Measurements from ENCODE around the gene DTHD1.

The DTHD1 gene

DNA sequence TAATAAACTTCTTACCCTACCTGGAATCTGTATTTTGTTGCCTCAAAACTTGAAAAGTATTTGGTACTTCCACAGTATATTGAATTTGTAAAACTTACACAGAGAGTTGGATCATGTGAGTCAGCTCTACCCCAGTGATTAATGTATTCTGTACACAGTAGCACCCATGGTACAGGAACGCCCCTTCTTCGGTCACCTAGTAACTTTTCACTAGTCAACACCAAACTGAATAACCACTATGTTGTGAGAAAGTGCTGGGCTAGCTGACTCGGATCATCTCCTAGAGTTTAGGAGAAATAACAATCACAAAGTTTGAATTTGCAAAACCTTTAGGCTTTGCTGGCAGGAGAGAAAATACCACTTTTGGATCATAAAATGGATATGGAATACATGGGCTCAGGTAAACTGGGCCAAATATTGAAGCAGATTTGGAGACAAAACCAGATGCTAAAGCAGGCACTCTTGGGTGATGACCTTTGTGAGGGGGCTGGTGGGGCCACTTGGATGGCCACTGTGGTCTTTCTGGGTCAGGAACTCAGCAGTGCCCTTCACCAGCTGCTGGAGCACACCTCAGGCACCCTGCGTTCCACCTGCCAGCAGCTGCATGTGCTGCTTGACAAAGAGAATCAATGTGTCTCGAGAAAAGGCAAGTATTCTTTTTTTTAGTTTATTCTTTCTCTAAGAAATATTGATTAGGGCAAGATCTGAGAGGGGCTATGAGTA is at the start of gene DTHD1:
Gene DTHD1, plus strand, starts transcription at position 233 of the 723 bp plus-strand sequence. Its CDS starts 143 bp downstream, at position 376.
- peak in 2 of 51 donors; percentile 10 to 19 for DNase-seq

- peak in 1 of 51 donors; percentile 19 for DNase-seq
These were observed 47.7 kb upstream of the DTHD1 start for GRCh38 chr4:36233567-36234266.

- DNase-seq: no peak
These were observed 46.1 kb upstream of the DTHD1 start for GRCh38 chr4:36235306-36235705.

DNA sequence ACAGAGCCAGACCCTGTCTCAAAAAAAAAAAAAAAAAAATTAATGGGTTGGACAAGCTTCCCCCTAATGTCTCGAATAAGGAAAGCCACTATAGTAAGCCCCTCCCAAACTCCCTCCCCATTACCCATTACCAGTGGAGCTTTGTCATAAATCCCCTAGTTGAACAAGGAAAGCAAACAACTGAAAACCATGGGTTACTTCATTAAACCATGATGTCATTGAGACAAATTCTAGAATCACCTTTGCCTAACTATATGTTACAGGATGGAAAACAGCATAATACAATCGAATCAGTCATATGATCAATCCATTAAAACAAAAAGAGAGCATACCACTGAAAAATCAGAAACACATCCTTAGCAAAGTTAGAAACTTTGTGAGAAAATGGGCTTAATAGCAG is 45.3 kb upstream of the DTHD1 start:
- DNase-seq: no peak

GRCh38 chr4:36237366-36238313 is 43.8 kb upstream of the DTHD1 start:
- DNase-seq: no peak

GRCh38 chr4:36241771-36242170 is 39.6 kb upstream of the DTHD1 start:
- peak in 1 of 51 donors; percentile 54 for DNase-seq

DNA sequence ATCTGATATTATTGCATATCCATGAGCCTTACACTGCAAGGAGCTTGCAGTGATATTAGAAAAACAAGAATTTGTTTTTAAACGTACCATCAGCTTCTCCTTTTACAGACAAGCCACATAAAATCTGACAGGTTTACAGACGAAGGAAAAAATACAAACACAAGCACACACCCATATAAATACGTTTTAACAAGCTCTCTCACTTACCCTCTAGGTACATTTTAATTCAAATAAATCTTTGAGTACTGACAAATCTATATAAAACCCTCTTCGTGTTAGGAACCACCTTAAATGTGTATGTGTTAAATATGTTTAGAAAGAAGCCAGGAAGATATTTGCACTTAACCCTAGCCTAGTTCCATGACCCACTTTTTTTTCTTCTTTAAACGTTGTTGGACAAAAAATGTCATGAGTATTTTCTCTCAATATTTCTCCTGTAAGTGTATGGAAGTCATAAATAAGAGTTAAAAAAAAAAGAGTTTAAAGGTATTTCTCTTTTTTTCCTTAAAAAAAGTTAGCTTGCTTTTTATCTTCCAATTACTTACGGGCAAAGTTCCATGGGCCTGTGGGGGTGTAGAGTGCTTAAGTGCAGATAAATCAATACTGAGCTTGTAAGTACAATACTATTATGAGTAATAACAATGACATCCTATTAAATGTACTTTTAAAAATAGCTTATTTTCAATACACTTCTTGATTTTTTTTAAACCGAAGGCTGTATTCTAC is 38.6 kb upstream of the DTHD1 start:
- DNase-seq: peak in 1 of 51 donors; percentile 42

- DNase-seq: peak in 43 of 51 donors; percentile 19 to 80 (median 55)
These were observed 37.8 kb upstream of the DTHD1 start for GRCh38 chr4:36243355-36244256.

DNA sequence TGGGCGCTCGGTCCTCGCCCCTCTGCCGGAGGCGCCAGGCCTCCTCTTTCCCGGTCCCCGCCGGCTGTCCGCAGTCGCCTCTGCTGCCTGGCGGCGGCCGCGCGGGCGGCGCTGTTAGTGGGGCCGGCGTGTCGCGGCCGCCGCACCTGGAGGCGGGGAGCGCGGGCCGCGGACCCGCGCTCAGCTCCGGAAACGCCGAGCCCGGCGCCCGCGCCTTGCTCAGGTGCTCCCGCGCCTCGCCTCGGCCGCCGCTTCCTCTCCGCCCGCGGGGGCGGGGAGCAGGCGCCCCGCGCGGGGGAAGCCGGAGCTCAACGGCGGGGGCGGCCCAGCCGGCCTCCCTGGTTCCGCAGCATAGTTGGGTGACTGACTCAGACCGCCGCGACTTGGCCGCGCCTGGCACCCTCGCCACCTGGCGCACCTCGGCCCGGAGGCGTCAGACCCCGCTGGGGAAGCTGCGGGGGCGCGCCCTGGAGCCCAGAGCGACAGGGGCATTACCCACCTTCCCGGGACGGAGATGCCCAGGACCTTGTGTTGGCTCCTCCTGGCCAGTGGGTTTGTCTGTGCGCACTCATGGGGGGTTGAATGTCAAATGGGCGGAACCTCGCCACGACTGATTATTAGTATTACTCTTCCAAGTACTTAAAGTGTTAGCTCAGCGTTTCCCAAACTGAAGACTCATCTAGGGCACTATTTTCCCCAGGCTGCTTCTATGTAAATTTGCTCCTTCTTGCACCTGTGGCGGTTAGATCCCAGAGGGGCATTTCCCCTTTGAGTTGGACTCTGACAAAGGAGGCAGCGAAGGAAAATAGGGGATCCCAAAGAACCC is 36.9 kb upstream of the DTHD1 start, which contains the start of gene ARAP2:
Gene ARAP2, minus strand, starts transcription at position 258 of the 826 bp plus-strand sequence. CDS start 15,028 bp downstream, outside the sequence.
- peak in 48 of 51 donors; percentile 9 to 83 (median 58) for DNase-seq

- DNase-seq: no peak
These were observed 31.8 kb upstream of the DTHD1 start for GRCh38 chr4:36249610-36250009.

DNA sequence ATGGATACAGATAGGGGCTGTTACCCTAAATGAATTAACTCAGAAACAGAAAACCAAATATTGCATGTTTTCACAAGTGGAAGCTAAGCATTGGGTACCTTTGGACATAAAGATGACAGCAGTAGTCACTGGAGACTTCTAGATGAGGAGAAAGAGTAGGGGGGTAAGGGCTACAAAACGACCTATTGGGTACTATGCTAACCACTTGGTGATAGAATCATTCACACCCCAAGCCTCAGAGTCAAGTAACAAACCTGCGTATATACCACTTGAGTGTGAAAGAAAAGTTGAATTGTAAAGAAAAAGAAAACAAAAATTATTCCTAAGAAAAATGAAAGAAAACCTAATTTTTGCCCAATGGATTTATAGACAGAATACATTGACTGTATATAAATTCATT is 29.4 kb upstream of the DTHD1 start:
- no peak for DNase-seq

GRCh38 chr4:36254371-36254770 is 27.0 kb upstream of the DTHD1 start:
- peak in 1 of 51 donors; percentile 25 for DNase-seq

- peak in 2 of 51 donors; percentile 35 to 63 for DNase-seq
These were observed 25.8 kb upstream of the DTHD1 start for GRCh38 chr4:36255577-36255976.

- DNase-seq: peak in 25 of 51 donors; percentile 3 to 63 (median 22)
These were observed 25.0 kb upstream of the DTHD1 start for GRCh38 chr4:36256398-36256891.

DNA sequence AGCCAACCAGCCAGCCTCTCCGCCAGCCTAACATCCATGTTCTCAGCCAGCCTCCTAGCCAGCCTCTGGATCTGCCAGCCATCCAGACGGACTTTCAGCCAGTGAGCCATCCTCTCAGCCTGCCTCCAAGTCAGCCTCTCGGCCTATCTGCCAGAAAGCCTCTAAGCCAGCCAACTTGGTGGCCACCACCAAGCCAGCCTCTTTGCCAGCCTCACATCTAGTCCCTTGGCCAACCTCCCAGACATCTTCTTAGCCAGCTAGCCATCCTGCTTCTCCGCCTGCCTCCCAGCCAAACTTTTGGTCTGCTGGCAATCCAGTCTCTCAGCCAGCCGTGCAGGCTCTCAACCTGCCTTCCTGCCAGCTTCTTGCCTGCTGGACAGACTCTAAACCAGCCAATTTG is 20.7 kb upstream of the DTHD1 start:
- peak in 14 of 51 donors; percentile 3 to 40 (median 22) for DNase-seq

- DNase-seq: no peak
These were observed 17.1 kb upstream of the DTHD1 start for GRCh38 chr4:36264207-36264826.

GRCh38 chr4:36267486-36268268 is 13.7 kb upstream of the DTHD1 start:
- DNase-seq: peak in 1 of 51 donors; percentile 19
